A673 (cell line): ENCODE data around the gene LIMS2. TPM values are rescaled to one million over a fixed set of nuclear protein-coding genes. Genes with fewer than 3 reads are reported as not detected.

Experiments
- BruUV-seq: library from RNA; stranded (reverse); fragments of 400-500 nt; replicated peaks from 2 replicates; lab custom pipeline; 2021; lab: Mats Ljungman, UMichigan
- CTCF ChIA-PET: fragments of 300-600 bp; sonication (Branson Sonifier 250); formaldehyde crosslinking; loops from one replicate; lab custom pipeline; 2022; ENCODE audit warnings: antibody characterized with exemption; lab: Charles Lee
- POLR2A ChIA-PET: fragments of 300-600 bp; sonication (Branson Sonifier 250); formaldehyde crosslinking; loops from one replicate; lab custom pipeline; 2022; ENCODE audit warnings: antibody characterized with exemption; ENCODE audit not compliant: low non-redundant PET; lab: Charles Lee
- DNase-seq: peaks from one replicate; pipeline ENCODE4 v3.0.0-alpha.2; 2015; ENCODE audit warnings: low spot score
- H3K27ac ChIP-seq: fragments of 200-600 bp; sonication (generic); 2 replicates; pipeline ENCODE4 v1.5.1; 2016; ENCODE audit warnings: mixed run types, low read depth, mild to moderate bottlenecking, mixed read lengths, antibody characterized with exemption, low read length; ENCODE audit not compliant: poor library complexity, severe bottlenecking
- H3K27me3 ChIP-seq: fragments of 200-600 bp; sonication (generic); replicated peaks from 2 replicates; pipeline ENCODE4 v1.6.1; 2017; ENCODE audit warnings: mixed run types, low read depth, mild to moderate bottlenecking, mixed read lengths, antibody characterized with exemption, low read length; ENCODE audit not compliant: insufficient read depth, poor library complexity
- H3K36me3 ChIP-seq: fragments of 200-600 bp; sonication (generic); 2 replicates; pipeline ENCODE4 v1.6.1; 2016; ENCODE audit warnings: mixed run types, mild to moderate bottlenecking, mixed read lengths, antibody characterized with exemption, low read length; ENCODE audit not compliant: insufficient read depth, poor library complexity, severe bottlenecking
- H3K4me1 ChIP-seq: fragments of 200-600 bp; sonication (generic); 2 replicates; pipeline ENCODE4 v1.6.1; 2017; ENCODE audit warnings: mixed run types, mild to moderate bottlenecking, mixed read lengths, antibody characterized with exemption, low read length; ENCODE audit not compliant: insufficient read depth, poor library complexity, severe bottlenecking
- H3K4me3 ChIP-seq: fragments of 200-600 bp; sonication (generic); 2 replicates; pipeline ENCODE4 v1.5.1; 2016; ENCODE audit warnings: low read depth, mixed run types, mild to moderate bottlenecking, mixed read lengths, low read length; ENCODE audit not compliant: poor library complexity, severe bottlenecking
- H3K9me3 ChIP-seq: fragments of 200-600 bp; sonication (generic); 2 replicates; pipeline ENCODE4 v1.6.1; 2016; ENCODE audit warnings: mixed run types, low read depth, mild to moderate bottlenecking, mixed read lengths, antibody characterized with exemption, low read length; ENCODE audit not compliant: poor library complexity, severe bottlenecking
- EZH2 ChIP-seq: fragments of 200-600 bp; sonication (generic); IDR thresholded peaks from 2 replicates; pipeline ENCODE4 v1.6.1; 2017; ENCODE audit warnings: borderline replicate concordance, low read depth, mild to moderate bottlenecking, mixed read lengths, antibody characterized with exemption, low read length; ENCODE audit not compliant: poor library complexity, severe bottlenecking
- intact Hi-C: fragments of 100-400 bp; cut with micrococcal nuclease; formaldehyde crosslinking; loops from one replicate; pipeline ENCODE4 v1.10.0; 2022; ENCODE audit not compliant: unreplicated experiment
- total RNA-seq: library from RNA; stranded (reverse); gene quantifications from 2 replicates; pipeline ENCODE4 v1.2.3, GENCODE V29; 2021
- TF ChIP-seq, protein P1 (sequence below): fragments of 300-800, 200-600 bp; sonication (generic); conservative IDR thresholded peaks from 2 replicates; pipeline ENCODE4 v1.5.1; 2017; ENCODE audit warnings: low read depth, mild to moderate bottlenecking, antibody characterized with exemption, low read length, moderate library complexity, mixed read lengths

Gene LIMS2
- total RNA-seq, 1 experiment from 2014 or later: 1.2 TPM

DNA sequence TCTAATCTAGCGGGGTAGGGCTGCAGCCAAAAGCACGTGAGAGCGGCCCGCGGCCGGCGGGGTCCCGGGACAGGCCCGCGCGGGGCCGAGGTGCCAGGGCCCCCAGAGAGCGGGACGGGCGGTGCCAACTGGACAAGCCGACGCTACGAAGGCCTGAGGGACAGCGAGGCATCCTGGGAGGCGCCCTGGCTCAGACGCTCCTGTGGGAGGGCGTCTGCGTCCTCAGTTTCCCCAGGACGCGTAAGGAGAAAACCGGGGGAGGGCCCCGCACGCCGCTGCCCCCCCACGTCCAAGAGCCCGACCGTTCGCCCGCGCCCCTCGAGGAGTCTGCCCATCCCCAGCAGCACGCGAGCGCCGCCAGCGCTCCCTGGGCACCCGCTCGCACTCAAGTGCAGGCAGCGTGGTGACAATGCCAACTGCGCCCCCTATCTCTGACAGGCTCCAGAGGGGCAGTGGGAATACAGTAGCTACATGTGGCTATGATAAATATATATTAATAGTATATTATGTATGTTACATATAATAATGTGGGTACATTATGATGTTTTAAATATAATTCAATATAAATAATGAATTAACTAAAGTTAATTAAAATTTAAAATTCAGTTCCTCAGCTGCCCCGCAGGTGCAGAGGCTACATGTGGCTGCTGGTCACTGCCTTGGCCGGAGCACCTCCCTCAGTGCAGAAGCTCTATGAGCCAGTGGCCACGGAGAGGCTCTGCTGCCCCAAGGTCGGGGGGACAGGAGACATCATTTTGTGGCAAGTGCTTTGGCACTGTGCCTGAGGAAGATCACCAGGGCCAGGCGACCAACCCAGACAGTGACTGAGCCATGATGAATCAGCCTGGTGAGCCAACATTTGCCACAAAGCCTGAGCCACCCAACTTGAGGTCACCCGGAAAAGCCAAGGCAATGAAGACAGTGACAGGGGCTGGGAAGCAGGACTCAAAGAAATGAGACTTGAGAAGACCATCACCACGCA lies 20.5 kb upstream of the LIMS2 start:
- ChIA-PET CTCF (interaction anchor here (1.1 kb wide), 1 partner anchor 105 kb away, joined by 6 read pairs; no protein-coding TSS in a partner anchor), POLR2A (interaction anchor here (0.5 kb wide), 1 partner anchor 113 kb away, joined by 13 read pairs; no protein-coding TSS in a partner anchor)
- Histone ChIP-seq H3K27ac (no peak overlapping the region), H3K36me3 (no peaks in the 10 kb centered on the region), H3K4me1 (peaks cover 3% of the 10 kb centered on the region), H3K4me3 (peak overlapping the region; percentile 12), H3K27me3 (no peaks in the 10 kb centered on the region), H3K9me3 (no peaks in the 10 kb centered on the region)
- intact Hi-C loops: no loop called here
- TF ChIP-seq, protein P1, sequence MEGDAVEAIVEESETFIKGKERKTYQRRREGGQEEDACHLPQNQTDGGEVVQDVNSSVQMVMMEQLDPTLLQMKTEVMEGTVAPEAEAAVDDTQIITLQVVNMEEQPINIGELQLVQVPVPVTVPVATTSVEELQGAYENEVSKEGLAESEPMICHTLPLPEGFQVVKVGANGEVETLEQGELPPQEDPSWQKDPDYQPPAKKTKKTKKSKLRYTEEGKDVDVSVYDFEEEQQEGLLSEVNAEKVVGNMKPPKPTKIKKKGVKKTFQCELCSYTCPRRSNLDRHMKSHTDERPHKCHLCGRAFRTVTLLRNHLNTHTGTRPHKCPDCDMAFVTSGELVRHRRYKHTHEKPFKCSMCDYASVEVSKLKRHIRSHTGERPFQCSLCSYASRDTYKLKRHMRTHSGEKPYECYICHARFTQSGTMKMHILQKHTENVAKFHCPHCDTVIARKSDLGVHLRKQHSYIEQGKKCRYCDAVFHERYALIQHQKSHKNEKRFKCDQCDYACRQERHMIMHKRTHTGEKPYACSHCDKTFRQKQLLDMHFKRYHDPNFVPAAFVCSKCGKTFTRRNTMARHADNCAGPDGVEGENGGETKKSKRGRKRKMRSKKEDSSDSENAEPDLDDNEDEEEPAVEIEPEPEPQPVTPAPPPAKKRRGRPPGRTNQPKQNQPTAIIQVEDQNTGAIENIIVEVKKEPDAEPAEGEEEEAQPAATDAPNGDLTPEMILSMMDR: peak; percentile 59
- no peak for TF ChIP-seq EZH2
- DNase-seq: peak; percentile 60
- BruUV-seq: no TSS peak

DNA sequence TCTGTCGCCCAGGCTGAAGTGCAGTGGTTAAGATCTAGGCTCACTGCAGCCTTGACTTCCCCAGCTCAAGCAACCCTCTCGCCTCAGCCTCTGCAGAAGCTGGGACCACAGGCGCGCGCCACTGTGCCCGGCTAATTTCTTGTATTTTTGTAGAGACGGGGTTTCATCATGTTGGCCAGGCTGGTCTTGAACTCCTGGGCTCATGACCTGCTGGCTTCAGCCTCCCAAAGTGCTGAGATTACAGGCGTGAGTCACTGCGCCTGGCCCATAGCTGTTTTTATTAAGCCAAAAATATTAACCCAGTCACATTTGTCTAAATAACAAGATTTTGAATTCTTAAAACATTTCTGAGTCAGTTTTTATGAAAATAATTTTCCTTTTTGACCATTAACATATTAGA lies 19.7 kb upstream of the LIMS2 start:
- Histone ChIP-seq H3K27me3 (no peaks in the 10 kb centered on the region), H3K4me1 (no peaks in the 10 kb centered on the region), H3K9me3 (peaks cover 7% of the 10 kb centered on the region), H3K36me3 (no peaks in the 10 kb centered on the region), H3K27ac (no peak overlapping the region), H3K4me3 (no peak overlapping the region)
- intact Hi-C loops: no loop called here
- CTCF ChIA-PET: no interaction called here
- POLR2A ChIA-PET: interaction anchor here (0.8 kb wide), 1 partner anchor 163 kb away, joined by 16 read pairs; no protein-coding TSS in a partner anchor
- no TSS peak for BruUV-seq
- TF ChIP-seq, protein P1: no peak
- TF ChIP-seq EZH2: no peak
- DNase-seq: no peak

DNA sequence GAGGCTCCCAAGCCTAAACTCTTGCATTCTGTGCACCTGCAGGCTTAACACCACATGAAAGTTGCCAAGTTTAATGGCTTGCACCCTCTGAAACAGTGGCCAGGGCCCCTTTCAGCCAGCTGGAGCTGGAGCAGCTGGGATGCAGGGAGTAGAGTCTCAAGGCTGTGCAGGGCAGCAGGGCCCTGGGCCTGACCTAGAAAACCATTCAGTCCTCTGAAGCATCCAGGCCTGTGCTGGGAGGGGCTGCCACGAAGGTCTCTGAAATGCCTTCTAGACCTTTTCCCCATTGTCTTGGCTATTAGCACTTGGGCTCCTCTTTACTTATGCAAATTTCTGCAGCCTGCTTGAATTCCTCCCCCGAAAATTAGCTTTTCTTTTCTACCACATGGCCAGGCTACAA lies 15.4 kb upstream of the LIMS2 start:
- intact Hi-C loops: no loop called here
- no peaks in the 10 kb centered on the region for H3K27me3 ChIP-seq
- BruUV-seq: no TSS peak
- no peak for DNase-seq
- no peak overlapping the region for H3K4me3 ChIP-seq
- H3K36me3 ChIP-seq: no peaks in the 10 kb centered on the region
- peaks cover 4% of the 10 kb centered on the region for H3K4me1 ChIP-seq
- CTCF ChIA-PET: no interaction called here
- POLR2A ChIA-PET: no interaction called here
- H3K27ac ChIP-seq: no peak overlapping the region
- no peak for TF ChIP-seq EZH2
- TF ChIP-seq, protein P1: no peak
- H3K9me3 ChIP-seq: peaks cover 17% of the 10 kb centered on the region
